IPS DF 4.7 (cell line): ENCODE data around the gene CCDC141.

Source experiments
- DNase-seq: peaks from one replicate; pipeline ENCODE4 v3.0.0-alpha.2; 2013; ENCODE audit warnings: low spot score; ENCODE audit errors: extremely low read depth

CCDC141 gene

GRCh38 chr2:178912416-178913048, 137.4 kb downstream of the CCDC141 start:
- DNase-seq = no peak

DNA sequence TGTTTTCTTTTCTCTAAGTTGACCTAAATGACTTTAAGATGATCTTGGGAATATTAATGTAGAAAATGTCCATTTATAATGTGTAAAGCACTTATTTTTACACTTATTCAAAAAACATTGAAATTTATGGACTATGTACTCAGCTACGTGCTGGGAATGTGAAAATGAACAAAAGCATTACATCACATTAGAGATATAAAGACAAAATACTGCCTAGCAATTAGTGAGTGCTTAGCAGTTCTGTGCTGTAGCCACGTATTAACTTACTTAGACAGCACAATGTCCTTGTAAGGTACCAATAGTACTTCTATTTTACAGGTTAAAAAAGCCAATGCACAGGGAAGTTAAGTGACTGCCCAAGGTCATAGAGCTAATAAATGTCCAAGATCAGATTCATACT, 138.9 kb downstream of the CCDC141 start:
- no peak for DNase-seq

- DNase-seq = no peak
These were observed 139.9 kb downstream of the CCDC141 start for GRCh38 chr2:178910005-178910404.

GRCh38 chr2:178909507-178909906, 140.4 kb downstream of the CCDC141 start:
- DNase-seq = no peak

DNA sequence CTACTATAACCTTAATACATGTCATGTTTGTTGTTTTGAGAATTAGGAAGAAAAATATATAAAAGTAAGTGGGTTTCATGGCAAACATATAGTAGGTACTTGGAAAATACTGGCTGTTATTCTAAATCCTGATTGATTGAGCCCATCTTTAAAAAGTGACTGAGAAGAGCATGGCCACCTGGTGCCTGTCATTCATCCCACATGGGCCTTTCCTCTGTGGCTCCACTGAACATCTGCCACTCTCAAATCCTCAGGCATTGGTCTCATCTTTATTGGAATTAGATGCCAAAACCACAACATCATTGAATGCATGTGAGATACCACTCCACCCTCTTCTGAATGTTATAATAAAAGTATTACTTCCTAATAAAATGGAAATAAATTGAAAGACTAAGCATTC, 141.1 kb downstream of the CCDC141 start:
- no peak for DNase-seq

GRCh38 chr2:178905261-178905660, 144.7 kb downstream of the CCDC141 start:
- DNase-seq = no peak

DNA sequence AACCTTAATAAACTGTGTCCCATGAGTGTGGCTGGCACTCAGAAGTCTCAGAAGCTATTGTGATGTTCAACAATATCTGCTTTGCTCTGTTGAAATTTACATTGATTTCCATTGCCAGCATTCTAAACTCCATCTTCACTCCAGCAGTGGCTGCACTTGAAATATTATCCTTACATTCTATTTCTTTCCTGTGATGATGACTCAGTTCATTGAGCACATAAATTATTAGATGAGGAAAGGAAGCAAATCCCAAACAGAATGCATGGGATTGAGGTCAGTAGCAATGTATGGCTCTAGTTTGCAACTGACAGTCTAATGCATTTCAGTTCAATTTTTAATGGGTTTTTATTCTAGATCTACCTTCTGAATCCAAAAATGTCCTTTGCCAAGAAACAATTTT, 150.3 kb downstream of the CCDC141 start:
- no peak for DNase-seq

DNA sequence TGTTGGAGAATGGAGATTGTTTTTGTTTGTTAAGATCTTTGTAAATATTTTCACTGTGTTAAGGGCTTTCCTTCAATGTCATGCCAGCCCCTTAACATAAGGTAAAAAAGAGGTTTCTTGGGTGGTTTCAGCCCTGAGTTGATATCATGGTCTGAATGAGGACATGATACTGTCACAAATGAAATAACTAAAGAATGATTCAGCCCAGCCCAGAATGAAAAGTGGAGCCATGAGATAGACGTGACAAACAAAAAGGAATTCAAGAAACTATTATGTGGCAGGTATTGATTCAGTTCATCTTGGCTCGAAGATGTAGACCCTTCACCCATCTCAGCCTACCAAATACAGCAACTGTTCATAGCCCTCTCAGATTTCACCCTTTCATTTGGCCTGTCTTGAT, 154.1 kb downstream of the CCDC141 start:
- DNase-seq = no peak

GRCh38 chr2:178895171-178895570, 154.8 kb downstream of the CCDC141 start:
- no peak for DNase-seq

- no peak for DNase-seq
These were observed 156.9 kb downstream of the CCDC141 start for GRCh38 chr2:178892751-178893625.

DNA sequence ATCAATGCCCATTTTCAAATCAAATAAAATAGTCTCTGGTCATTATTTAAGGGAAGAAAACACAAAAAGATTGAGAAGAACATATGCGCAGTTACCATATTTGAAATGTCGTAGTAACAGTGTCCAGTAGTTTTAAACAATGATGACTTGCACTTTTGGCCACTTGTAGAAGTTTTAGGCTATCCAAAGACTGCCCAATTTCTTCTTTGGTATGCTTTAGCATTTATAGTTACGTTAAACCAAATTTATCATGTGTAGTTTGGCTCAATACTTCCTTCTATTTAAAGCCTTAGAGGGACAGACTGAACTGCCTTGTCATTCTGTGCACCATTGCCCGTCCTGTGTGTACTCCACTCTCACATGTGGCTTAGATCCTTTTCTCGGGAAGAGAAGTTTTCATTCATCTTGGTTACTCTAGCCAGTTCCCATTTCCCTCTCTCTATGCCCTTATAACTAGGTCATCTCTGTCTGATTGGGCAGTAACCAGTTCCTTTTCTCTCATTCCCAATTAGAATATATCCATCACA, 157.9 kb downstream of the CCDC141 start:
- DNase-seq = no peak

GRCh38 chr2:178891265-178891958, 158.5 kb downstream of the CCDC141 start:
- DNase-seq = peak; percentile 60

GRCh38 chr2:178886006-178886405, 163.9 kb downstream of the CCDC141 start:
- no peak for DNase-seq

DNA sequence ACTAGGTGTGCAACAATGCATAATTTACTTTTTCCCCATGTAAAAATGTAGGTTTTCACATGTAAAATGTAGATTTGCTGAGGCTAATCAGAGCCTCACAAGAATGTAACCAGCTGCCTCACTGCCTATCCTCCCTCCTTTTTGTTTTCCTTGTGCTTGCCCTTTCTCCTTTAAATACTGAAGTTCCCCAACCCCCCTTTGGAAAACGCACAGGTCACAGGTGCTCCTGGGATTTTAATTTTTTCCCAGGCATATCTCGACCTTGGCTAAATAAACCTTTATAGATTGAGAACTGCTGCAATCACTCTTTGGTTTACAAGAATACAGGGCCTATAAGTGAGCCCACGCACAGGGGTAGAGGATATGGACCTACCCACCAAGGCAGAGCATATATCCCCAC, 165.5 kb downstream of the CCDC141 start:
- DNase-seq = no peak

GRCh38 chr2:178882666-178883440, 167.1 kb downstream of the CCDC141 start:
- DNase-seq = no peak

DNA sequence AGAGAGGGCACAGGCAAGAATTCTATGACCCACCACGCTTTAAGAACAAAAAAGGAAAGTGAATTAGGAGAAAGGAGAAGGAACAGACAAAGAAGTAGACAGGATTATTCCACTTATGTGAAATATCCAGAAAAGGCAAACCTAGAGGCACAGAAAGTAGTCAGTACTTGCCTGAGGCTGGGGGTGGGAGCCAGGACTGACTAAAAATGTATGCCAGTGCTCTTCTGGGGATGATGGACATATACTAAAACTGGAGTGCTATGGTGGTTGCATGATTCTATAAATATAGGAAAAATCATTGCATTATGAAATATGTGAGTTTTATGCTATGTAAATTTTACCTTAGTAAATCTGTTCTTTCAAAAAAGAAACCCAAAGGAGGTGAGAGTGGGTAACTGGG, 168.9 kb downstream of the CCDC141 start:
- no peak for DNase-seq

DNA sequence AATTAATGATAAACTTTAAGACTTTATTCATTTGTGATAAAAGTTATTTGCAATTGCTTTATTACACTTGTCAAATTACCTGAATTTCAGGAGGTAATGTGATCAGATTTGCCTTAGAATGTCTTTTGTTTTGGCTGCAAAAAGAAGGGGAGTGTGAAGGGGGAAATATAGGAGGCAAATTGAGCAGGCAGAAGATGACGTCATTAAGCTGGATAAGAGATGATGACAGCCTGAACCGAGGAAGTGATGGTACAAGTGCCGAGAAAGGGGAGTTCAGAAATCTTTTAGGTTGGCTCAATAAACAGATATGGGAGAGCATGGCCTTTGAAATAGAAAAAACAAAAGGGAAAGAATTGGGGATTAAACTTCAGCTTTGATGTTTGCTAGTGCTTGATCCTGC, 169.7 kb downstream of the CCDC141 start:
- no peak for DNase-seq

- no peak for DNase-seq
These were observed 172.1 kb downstream of the CCDC141 start for GRCh38 chr2:178877874-178878273.

GRCh38 chr2:178874529-178875240, 175.3 kb downstream of the CCDC141 start:
- DNase-seq = no peak

DNA sequence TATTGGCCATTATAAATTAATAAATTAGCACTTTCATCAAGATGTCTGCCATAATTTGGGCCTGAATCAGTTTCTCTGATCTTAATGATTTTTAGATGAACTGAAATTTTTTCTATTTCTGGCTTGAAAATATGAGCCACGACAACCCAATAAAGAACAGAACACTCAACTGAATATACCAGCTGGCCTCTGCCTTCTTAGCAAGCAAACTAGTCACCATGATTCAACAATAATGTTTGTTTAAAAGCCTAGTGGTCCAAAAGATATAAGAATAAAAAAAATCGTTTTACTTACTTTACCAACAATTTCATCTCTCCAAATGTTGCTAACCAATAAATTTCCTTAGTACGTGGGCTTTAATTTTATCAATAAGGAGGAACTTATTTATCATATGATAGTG, 176.0 kb downstream of the CCDC141 start:
- no peak for DNase-seq

GRCh38 chr2:178871536-178871935, 178.4 kb downstream of the CCDC141 start:
- no peak for DNase-seq
